Stimulated activated CD4-positive, alpha-beta T cell treated with anti-CD3 and anti-CD28 coated beads, Interleukin-12 subunit alpha, Interleukin-12 subunit beta, amount 100 ng/mL, for 4 hours (primary cell): ENCODE results near the gene TTC39B.

Experiments
- DNase-seq: peaks from one replicate; pipeline ENCODE4 v3.0.0-alpha.2; 2020

Gene TTC39B

DNA sequence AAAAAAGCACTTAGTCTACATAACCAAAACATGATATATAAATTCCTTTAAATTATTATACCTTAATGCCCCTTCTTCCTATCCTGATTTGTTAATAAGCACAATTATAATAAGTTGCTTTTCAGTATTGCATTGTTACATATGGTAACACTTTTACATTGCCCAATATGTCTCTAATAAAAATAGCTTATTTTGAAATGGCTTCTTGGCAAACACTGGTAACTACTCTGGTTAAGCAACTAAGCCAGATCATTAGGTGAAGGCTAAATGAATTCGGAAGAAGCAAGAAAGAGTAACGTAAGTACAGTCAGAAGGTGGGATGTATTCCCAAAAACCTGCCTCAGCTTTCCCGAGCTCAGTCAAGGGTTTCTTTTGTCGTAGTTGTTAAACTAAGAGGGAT is 85.3 kb downstream of the TTC39B start:
- no peak for DNase-seq

- no peak for DNase-seq
Observed at GRCh38 chr9:15220658-15221318, 86.2 kb downstream of the TTC39B start.

DNA sequence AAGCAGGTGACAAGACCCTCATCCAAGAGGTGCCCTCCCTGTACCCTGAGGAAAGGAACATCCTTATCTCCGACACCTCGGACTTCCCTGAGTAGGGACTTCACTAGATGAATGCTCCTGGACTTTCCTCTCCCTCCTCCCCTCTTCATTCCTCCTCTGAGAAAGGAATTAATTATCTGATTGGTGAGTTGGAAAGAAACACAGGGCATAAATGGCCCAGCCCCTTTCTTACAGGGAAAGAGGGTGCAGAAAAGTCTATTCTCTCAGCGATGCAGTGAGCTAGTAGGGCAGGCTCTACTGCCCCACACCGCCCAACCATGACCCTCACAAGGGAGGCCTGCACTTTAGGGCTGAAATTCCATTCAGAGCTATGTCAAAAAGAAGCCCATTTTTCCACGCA is 87.5 kb downstream of the TTC39B start:
- no peak for DNase-seq

GRCh38 chr9:15218994-15219393 is 88.0 kb downstream of the TTC39B start:
- no peak for DNase-seq

DNA sequence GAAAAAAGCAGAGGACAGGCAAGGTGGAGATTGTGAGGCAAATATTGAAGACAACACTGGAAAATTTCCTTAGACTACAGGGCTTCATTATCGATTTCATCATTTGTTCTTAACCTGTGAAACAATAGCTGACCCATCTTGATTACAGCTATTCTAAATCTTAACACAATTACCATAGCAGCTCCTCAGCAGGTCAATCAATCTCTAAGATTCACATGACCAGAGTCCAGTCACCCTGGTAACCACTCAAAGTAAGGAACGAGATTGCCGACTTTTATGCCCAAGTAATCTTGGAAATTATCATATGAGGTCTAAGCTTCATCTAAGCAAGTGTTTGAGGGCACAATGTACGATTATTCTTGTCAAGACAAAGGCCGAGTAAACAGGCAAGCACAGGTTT is 93.8 kb downstream of the TTC39B start:
- no peak for DNase-seq

DNA sequence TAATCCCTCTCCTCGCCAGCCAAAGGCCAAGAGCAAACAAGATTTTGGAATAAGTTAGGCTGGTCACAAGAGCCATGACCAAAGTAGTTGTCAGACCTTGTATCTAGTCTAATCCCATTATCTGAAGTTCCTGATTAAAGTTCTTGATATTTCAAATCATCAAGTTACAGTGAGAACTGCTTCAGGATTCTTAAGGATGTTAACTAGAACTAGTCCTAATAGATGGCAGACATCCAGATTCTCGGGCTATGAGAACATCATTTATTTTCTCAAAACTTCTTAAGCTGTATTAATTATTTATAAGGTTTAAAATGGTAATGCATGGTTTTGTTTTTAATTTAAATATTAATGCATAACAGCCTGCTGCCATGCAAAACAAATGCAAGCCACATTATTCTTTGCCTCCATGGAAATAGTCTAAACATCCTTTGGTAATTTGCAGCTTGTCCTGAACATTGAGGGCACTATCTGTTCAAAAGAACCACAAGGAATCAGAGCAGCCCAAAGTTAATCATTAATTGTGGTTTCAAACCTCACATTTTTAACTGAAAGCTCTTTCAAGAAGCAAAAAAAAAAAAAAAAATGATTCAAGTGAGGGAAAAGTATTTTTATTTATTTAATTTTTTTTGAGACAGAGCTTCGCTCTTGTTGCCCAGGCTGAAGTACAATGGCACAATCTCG is 95.1 kb downstream of the TTC39B start:
- DNase-seq, result no peak

- DNase-seq, result peak; percentile 29
Observed at GRCh38 chr9:15211160-15211814, 95.7 kb downstream of the TTC39B start.

DNA sequence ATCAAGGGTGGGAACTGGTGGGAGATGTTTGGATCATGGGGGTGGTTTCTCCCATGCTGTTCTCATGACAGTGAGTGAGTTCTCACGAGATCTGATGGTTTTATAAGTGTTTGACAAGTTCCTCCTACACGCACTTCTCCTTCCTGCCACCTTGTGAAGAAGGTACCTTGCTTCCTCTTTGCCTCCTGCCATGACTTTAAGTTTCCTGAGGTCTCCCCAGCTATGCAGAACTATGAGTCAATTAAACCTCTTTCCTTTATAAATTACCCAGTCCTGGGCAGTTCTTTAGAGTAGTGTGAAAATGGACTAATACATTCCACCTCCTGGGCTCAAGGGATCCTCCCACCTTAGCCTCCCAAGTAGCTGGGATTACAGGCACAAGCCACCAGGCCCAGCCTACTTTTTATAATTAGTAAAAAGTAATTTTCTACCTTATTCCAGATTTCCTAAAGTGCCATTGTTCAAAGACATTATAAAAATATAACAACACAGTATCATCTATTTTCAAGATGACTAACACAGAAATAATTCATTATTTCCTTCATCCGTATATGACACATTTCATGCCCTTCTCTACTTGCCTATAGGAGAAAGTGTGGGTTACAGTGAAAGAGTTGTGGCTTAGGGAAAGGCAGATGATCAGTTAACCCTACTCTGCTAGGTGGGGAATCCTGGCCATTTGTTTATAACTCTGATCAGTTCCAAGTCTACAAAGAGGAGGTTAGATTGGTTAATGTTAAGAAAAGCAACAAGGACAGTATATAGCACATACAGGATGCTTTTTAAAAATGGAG is 99.9 kb downstream of the TTC39B start:
- no peak for DNase-seq

GRCh38 chr9:15205632-15206420 is 101.2 kb downstream of the TTC39B start:
- no peak for DNase-seq

DNA sequence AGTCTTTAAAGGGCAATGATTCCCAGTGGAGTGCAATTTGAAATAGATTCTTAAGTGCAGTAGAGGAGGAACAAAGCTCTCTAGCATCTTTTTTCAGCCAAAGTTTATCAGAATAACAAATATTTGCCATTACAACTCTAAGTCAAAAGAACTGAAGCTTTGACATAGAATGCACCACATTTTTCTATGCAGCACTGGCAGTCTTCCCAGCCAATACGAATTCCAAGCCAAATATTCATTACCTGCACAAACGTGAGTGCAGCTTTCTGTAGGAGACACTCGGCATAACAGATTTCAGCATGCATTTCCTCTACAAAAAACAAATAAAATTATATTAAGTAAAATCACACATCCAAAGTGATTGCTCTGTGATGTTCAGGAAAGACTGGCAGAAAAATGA is 103.4 kb downstream of the TTC39B start:
- DNase-seq, result no peak

GRCh38 chr9:15200111-15200510 is 106.9 kb downstream of the TTC39B start:
- DNase-seq, result no peak

DNA sequence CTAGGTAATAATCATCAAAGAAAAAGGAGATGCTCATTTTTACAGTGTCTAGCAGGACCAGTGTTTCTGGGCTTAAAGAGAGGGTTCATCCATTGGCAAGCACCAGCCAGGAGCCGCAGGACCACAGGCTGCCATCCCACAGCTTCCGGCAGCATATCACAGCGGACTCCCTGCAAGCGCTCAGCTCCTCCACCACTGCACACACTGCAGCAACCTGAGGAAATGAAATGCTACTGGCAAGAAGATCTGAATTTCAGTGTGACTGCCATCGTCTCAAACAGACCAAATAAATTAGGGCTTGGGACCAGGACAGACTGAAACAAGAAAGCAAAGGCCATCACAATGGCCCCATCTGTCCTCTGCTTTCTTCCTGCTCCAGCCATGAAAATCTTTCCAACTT is 114.2 kb downstream of the TTC39B start:
- DNase-seq, result no peak

DNA sequence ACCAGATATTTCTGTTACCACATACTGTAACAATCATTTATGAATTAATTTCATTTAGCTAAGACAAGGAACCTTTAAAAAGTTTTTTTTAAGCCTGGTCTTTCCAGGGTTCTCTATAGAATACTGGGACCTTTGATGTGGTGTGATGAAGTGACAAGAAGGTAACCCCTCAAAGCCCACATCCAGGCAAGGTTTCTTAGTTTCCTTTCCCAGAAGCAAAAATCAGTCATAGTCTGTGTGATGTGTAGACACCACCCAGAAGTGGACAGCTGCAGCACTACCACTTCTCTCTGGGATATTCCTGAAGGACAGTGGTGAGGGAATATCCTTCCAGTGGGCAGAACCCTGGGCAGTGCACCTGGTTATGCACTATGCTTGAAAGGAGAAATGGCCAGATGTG is 115.6 kb downstream of the TTC39B start:
- no peak for DNase-seq

DNA sequence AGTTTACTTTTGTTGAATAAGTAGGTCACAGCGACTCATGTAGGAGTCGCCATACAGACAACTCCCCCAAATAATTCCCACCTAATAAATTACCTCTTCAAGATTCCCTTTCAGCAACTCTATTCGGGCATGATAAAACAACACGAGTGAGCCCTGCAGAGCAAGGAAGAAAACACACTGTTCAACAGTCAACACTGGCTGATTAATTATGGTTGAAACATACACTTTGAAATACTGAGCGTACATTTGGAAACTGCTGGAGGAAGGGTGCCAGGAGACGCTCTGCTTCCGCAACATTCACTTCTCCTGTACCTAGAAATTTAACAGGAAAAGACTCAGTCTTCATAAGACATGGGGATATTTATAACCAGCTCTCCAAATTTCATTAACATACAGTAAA is 117.5 kb downstream of the TTC39B start:
- no peak for DNase-seq

DNA sequence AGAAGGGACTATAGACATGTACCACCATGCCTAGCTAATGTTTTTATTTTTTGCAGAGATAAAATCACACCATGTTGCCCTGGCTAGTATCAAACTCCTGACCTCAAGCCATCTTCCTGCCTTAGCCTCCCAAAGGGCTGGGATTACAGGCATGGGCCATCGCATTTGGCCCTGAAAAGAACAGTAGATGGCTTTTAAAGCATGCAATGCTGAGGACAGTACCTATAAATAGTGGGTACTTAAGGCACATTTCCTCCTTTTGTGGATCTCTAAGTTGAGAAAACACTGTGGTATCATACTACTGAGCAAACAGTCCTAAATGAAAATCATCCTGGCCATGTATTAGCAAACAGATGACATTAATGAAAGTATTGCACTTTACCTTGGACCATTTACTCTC is 119.4 kb downstream of the TTC39B start:
- DNase-seq, result no peak

DNA sequence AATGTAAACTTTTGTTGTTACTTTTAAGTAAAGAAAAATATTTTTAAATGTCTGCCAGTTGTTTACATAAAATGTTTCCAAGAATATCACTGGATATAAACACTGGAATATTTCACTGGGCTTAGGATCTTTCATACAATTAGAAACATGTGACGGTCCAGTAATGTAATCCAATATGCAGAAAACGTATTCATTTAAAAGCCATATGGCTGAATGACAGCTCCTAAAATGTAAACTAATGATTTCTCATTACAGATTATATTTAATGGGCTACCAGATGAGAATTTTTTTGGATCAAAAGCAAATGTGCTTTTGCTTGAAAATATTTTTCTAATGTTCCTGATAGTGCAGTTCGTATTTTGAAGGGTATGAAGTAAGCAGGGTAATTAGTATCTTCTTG is 124.3 kb downstream of the TTC39B start:
- no peak for DNase-seq

DNA sequence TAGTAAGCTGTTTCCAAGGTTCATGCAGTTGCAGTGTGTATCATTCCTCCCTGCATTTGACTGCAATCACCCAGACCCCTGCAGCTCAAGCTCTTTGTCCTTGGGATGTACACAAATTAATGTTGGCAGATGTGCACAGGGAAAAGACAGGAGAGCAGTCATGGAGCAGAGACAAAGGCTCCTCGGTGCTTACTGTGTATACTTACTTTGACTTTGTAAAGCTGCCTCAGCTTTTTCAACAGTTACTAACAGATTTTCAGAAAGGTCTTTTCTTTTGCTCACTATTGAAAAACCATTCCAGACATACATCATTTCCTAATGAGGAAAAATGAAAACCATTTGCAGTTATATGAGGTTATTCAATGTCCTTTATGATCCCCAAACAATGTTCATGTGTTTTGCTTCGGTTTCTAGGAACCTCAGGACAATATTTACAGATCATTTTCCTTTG is 124.9 kb downstream of the TTC39B start:
- DNase-seq, result no peak

- DNase-seq, result no peak
Observed at GRCh38 chr9:15180124-15180523, 126.9 kb downstream of the TTC39B start.

DNA sequence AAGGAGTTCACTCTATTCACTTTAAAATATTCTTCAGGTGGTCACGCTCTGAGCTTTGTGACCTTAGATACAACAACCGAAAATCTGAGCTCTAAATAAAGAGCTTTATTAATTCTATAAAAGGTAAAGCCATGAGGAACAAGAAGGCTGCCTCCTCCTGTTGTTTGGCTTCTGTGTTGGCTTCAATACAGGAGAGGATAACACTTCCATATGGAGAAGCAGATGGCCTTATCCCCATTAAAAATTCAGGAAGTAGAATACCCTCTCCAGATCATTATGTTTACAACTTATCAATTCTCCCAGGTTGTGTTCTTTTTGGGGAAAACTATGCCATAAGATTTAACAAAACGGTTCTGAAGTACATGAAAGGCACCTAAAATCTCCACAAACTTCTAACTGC is 128.4 kb downstream of the TTC39B start:
- no peak for DNase-seq

DNA sequence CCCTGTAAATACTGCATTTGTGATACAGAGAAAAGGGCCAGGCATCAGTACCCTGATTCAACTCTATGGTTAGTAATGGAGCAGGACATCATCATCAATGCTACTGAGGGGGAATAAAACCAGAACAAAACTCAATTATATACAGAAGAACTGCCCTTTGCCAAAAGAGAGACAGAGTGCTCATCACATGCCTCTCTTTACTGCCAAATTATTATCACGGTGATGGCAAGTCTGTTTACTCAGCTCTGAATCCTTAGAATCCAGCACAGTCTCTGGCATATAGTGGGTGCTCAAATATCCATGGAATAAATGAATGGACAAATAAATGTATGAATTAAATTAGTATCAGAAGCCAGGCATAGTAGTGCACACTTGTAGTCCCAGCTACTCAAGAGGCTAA is 130.2 kb downstream of the TTC39B start:
- DNase-seq, result no peak

DNA sequence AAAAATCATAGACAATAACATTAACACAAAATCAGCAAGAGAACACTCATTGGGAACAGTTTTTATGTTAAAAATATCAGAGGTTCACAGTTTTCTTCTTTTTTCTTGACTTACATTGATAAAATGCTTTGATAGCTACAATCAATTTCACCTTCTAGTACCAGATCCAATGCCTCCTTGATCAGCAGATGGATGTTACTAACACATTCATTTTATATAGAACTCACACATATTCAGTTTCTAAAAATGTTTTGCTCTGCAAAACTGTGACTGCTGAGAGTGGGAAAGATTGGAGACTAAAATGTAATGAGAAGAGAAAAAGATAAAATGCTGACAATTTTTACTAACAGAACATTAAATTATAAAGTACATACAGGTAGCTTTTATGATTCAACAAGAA is 143.1 kb downstream of the TTC39B start:
- no peak for DNase-seq

DNA sequence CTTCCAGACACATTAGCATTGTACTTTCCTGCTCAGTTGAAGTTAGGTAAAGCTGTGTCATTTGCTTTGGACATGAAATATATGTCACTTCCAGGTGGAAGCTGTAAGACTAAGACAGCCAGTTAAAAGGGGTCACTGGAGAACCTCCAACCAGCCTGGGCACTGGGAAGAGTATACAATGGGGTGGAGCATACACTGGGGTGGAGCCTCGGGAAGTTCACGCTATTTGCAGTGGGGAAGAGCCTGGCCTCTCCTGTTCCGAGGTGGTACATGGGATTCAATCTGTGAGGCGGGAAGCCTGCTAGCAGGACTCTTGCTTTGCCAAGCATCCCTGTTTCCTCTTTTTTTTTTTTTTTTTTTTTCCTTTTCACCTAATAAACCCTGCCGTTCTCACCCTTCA is 145.3 kb downstream of the TTC39B start:
- DNase-seq, result no peak

DNA sequence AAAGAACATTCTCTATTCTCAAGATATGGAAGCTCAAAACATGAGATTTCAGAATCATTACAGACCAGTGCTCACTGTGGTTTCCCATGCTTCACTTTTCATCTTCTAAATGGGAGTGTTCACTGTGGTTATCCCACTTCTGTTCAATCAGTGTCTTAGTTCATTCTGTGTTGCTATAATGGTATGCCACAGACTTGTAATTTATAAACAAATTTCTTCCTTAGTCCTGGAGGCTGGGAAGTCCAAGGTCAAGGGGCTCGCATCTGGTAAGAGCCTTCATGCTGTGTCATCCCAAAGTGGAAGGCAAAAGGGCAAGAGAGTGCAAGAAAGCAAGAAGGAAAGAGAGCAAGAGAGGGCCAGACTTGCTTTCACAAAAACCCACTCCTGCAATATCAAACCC is 146.3 kb downstream of the TTC39B start:
- no peak for DNase-seq
